ENCODE measurements around the gene ZBBX.

The ZBBX gene

GRCh38 chr3:167382155-167382554 lies 2.1 kb upstream of the ZBBX start:
- H3K4me3 ChIP-seq (ENCODE audit: low read depth, low read length): no peak overlapping the region
- no peak for DNase-seq (ENCODE audit: low read depth)
- no peak for TF ChIP-seq CTCF (conservative IDR thresholded peaks at IDR 0.05; ENCODE audit: low read depth, low read length)

GRCh38 chr3:167375478-167375877 lies 4.6 kb downstream of the ZBBX start:
- no peak overlapping the region for H3K4me3 ChIP-seq (ENCODE audit: low read depth, low read length)
- TF ChIP-seq CTCF (conservative IDR thresholded peaks at IDR 0.05; ENCODE audit: low read depth, low read length): no peak
- no peak for DNase-seq (ENCODE audit: low read depth)

- H3K4me3 ChIP-seq (ENCODE audit: low read depth, low read length): no peak overlapping the region
- no peak for TF ChIP-seq CTCF (conservative IDR thresholded peaks at IDR 0.05; ENCODE audit: low read depth, low read length)
- DNase-seq (ENCODE audit: low read depth): no peak
These were observed 8.0 kb downstream of the ZBBX start for GRCh38 chr3:167372138-167372537.

GRCh38 chr3:167361948-167362347 lies 18.1 kb downstream of the ZBBX start:
- DNase-seq (ENCODE audit: low read depth): no peak
- no peak for TF ChIP-seq CTCF (conservative IDR thresholded peaks at IDR 0.05; ENCODE audit: low read depth, low read length)

GRCh38 chr3:167361306-167361705 lies 18.8 kb downstream of the ZBBX start:
- DNase-seq (ENCODE audit: low read depth): no peak
- no peak for TF ChIP-seq CTCF (conservative IDR thresholded peaks at IDR 0.05; ENCODE audit: low read depth, low read length)
- no peak overlapping the region for H3K4me3 ChIP-seq (ENCODE audit: low read depth, low read length)

More at GRCh38 chr3:167361948-167362347, 18.1 kb downstream of the ZBBX start:
- no peak overlapping the region for H3K4me3 ChIP-seq (ENCODE audit: low read depth, low read length)

- H3K4me3 ChIP-seq (ENCODE audit: low read depth, low read length): no peak overlapping the region
- no peak for TF ChIP-seq CTCF (conservative IDR thresholded peaks at IDR 0.05; ENCODE audit: low read depth, low read length)
These were observed 24.7 kb downstream of the ZBBX start for GRCh38 chr3:167355446-167355845.

GRCh38 chr3:167354751-167355150 lies 25.3 kb downstream of the ZBBX start:
- no peak for TF ChIP-seq CTCF (conservative IDR thresholded peaks at IDR 0.05; ENCODE audit: low read depth, low read length)
- no peak overlapping the region for H3K4me3 ChIP-seq (ENCODE audit: low read depth, low read length)
- DNase-seq (ENCODE audit: low read depth): no peak

More at GRCh38 chr3:167355446-167355845, 24.7 kb downstream of the ZBBX start:
- no peak for DNase-seq (ENCODE audit: low read depth)

Data from choroid plexus epithelial cell (primary cell).